ENCODE results near the gene UTP11.

- TF ChIP-seq, protein P1, sequence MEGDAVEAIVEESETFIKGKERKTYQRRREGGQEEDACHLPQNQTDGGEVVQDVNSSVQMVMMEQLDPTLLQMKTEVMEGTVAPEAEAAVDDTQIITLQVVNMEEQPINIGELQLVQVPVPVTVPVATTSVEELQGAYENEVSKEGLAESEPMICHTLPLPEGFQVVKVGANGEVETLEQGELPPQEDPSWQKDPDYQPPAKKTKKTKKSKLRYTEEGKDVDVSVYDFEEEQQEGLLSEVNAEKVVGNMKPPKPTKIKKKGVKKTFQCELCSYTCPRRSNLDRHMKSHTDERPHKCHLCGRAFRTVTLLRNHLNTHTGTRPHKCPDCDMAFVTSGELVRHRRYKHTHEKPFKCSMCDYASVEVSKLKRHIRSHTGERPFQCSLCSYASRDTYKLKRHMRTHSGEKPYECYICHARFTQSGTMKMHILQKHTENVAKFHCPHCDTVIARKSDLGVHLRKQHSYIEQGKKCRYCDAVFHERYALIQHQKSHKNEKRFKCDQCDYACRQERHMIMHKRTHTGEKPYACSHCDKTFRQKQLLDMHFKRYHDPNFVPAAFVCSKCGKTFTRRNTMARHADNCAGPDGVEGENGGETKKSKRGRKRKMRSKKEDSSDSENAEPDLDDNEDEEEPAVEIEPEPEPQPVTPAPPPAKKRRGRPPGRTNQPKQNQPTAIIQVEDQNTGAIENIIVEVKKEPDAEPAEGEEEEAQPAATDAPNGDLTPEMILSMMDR (IDR thresholded peaks at IDR 0.05): no peak
- TF ChIP-seq POLR2A (IDR thresholded peaks at IDR 0.05): no peak
Observed at GRCh38 chr1:37987679-37988078, 24.9 kb upstream of the UTP11 start.

Data from thyroid gland (tissue), 4 donors.